Measurements from ENCODE around the gene SECISBP2. TPM values are rescaled to one million over a fixed set of nuclear protein-coding genes. Genes with fewer than 3 reads are reported as not detected.

Gene SECISBP2
- total and polyA plus RNA-seq, 2 of the 13 experiments (the other 11 are each of a cell fraction or from before 2014, with no cell fraction given), result 32.4 to 38.0 TPM

DNA sequence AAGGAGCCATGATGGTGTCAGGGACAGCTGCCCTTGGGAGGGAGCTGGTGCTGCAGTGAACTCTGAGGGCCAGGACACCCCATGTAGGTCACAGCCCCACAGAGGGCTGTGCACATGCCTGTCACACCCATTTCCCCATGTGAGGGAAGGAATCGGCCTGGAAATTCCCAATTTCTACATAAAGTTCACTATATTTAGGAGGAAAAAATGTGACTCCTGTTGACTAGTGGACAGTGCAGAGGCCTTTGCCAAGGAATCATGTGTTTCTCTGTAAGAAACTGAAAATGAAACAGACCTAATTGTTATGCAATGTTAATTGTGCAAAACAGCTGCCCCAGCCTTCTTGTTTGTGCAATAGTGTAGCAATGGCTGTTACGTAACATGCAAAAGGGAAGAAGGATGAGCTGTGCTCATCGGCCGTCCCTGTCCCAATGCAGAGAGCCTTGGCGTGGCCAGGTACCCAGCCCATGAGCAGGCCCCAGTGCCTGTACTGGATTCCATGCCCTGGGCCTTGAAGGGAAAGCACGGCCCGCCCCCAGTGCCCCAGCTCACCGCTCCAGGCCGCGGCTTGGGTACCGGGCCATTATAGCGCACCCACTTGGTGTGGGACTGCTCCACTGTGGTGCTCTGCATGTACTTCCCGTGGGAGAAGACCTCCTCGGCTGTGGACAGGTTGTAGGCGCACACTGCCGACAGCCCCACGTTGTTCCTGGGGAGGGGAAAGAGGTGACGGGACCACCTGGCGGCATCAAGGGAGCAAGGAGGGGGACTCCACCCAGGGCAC, 70.0 kb downstream of the SECISBP2 start (continued):
- no peak for TF ChIP-seq ZNF589 (CRISPR knock-in tag; conservative IDR thresholded peaks at IDR 0.05)
- peak; percentile 25; the same call in 1 of the 2 replicates for TF ChIP-seq KAT8 (CRISPR knock-in tag; IDR thresholded peaks at IDR 0.05)
- no peak for TF ChIP-seq SMAD9 (CRISPR knock-in tag; IDR thresholded peaks at IDR 0.05)
- TF ChIP-seq, protein P1, sequence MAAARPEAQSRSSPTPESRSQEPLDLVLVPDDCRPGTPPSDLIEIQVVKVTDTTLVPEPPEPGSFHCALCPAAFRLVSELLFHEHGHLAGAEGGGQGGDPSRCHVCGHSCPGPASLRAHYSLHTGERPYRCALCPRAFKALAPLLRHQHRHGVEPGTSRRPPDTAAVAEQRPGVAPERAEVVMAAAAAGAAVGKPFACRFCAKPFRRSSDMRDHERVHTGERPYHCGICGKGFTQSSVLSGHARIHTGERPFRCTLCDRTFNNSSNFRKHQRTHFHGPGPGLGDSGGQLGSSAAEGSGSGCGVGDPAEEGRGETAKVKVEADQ (CRISPR knock-in tag; IDR thresholded peaks at IDR 0.05; ENCODE audit: borderline replicate concordance), result no peak
- TF ChIP-seq PHF8 (CRISPR knock-in tag; IDR thresholded peaks at IDR 0.05), result no peak
- no peak for TF ChIP-seq ZNF160 (CRISPR knock-in tag; IDR thresholded peaks at IDR 0.05)
- TF ChIP-seq SMC3 (IDR thresholded peaks at IDR 0.05; ENCODE audit: low read length), result peak; percentile 15; the same call in 1 of the 2 replicates
- TF ChIP-seq, protein P2, sequence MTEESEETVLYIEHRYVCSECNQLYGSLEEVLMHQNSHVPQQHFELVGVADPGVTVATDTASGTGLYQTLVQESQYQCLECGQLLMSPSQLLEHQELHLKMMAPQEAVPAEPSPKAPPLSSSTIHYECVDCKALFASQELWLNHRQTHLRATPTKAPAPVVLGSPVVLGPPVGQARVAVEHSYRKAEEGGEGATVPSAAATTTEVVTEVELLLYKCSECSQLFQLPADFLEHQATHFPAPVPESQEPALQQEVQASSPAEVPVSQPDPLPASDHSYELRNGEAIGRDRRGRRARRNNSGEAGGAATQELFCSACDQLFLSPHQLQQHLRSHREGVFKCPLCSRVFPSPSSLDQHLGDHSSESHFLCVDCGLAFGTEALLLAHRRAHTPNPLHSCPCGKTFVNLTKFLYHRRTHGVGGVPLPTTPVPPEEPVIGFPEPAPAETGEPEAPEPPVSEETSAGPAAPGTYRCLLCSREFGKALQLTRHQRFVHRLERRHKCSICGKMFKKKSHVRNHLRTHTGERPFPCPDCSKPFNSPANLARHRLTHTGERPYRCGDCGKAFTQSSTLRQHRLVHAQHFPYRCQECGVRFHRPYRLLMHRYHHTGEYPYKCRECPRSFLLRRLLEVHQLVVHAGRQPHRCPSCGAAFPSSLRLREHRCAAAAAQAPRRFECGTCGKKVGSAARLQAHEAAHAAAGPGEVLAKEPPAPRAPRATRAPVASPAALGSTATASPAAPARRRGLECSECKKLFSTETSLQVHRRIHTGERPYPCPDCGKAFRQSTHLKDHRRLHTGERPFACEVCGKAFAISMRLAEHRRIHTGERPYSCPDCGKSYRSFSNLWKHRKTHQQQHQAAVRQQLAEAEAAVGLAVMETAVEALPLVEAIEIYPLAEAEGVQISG (CRISPR knock-in tag; IDR thresholded peaks at IDR 0.05), result 0 out of 2 replicates have a peak, but pooled peaks have one; percentile 32
- TF ChIP-seq MIXL1 (CRISPR knock-in tag; IDR thresholded peaks at IDR 0.05), result no peak
- TF ChIP-seq CEBPG (CRISPR knock-in tag; IDR thresholded peaks at IDR 0.05), result peak; percentile 95
- TF ChIP-seq, protein P3, sequence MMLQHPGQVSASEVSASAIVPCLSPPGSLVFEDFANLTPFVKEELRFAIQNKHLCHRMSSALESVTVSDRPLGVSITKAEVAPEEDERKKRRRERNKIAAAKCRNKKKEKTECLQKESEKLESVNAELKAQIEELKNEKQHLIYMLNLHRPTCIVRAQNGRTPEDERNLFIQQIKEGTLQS (CRISPR knock-in tag; IDR thresholded peaks at IDR 0.05), result peak; percentile 57; the same call in 1 of the 2 replicates
- TF ChIP-seq ELF1 (CRISPR knock-in tag; IDR thresholded peaks at IDR 0.05), result 0 out of 2 replicates have a peak, but pooled peaks have one; percentile 24
- no peak for TF ChIP-seq ZNF10 (CRISPR knock-in tag; IDR thresholded peaks at IDR 0.05; ENCODE audit: borderline replicate concordance, low read depth)
- peak; percentile 50; the same call in 1 of the 2 replicates for TF ChIP-seq NR2C2 (CRISPR knock-in tag; IDR thresholded peaks at IDR 0.05; ENCODE audit: borderline replicate concordance)
- TF ChIP-seq, protein P4, sequence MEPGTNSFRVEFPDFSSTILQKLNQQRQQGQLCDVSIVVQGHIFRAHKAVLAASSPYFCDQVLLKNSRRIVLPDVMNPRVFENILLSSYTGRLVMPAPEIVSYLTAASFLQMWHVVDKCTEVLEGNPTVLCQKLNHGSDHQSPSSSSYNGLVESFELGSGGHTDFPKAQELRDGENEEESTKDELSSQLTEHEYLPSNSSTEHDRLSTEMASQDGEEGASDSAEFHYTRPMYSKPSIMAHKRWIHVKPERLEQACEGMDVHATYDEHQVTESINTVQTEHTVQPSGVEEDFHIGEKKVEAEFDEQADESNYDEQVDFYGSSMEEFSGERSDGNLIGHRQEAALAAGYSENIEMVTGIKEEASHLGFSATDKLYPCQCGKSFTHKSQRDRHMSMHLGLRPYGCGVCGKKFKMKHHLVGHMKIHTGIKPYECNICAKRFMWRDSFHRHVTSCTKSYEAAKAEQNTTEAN (CRISPR knock-in tag; conservative IDR thresholded peaks at IDR 0.05), result peak; percentile 99
- TF ChIP-seq HMG20A (CRISPR knock-in tag; IDR thresholded peaks at IDR 0.05; ENCODE audit: borderline replicate concordance), result peak; percentile 58; the same call in 1 of the 2 replicates
- TF ChIP-seq HMGA1 (CRISPR knock-in tag; conservative IDR thresholded peaks at IDR 0.05), result no peak
- 0 out of 2 replicates have a peak, but pooled peaks have one; percentile 17 for TF ChIP-seq JUND (CRISPR knock-in tag; IDR thresholded peaks at IDR 0.05)
- TF ChIP-seq FOXP1 (IDR thresholded peaks at IDR 0.05), result no peak
- TF ChIP-seq FOXP1 (CRISPR knock-in tag; IDR thresholded peaks at IDR 0.05), result peak; percentile 34; the same call in 1 of the 2 replicates
- peak; percentile 83 for TF ChIP-seq ZNF644 (CRISPR knock-in tag; IDR thresholded peaks at IDR 0.05; ENCODE audit: low read depth)
- TF ChIP-seq NCOA2 (CRISPR knock-in tag; IDR thresholded peaks at IDR 0.05), result peak; percentile 31; the same call in 1 of the 2 replicates
- peak; percentile 77 for TF ChIP-seq ZNF12 (CRISPR knock-in tag; IDR thresholded peaks at IDR 0.05)
- TF ChIP-seq GABPA (IDR thresholded peaks at IDR 0.05; ENCODE audit: low read depth, low read length), result no peak
- TF ChIP-seq GABPA (CRISPR knock-in tag; IDR thresholded peaks at IDR 0.05; ENCODE audit: low read depth), result no peak
- peak; percentile 47; the same call in 1 of the 2 replicates for TF ChIP-seq HNF4A (CRISPR knock-in tag; IDR thresholded peaks at IDR 0.05)
- TF ChIP-seq FOSL2 (CRISPR knock-in tag; IDR thresholded peaks at IDR 0.05), result peak; percentile 66
- TF ChIP-seq ARNT (IDR thresholded peaks at IDR 0.05), result no peak
- no peak for TF ChIP-seq MAF1 (CRISPR knock-in tag; IDR thresholded peaks at IDR 0.05; ENCODE audit: borderline replicate concordance)
- no peak for TF ChIP-seq ZNF354B (CRISPR knock-in tag; IDR thresholded peaks at IDR 0.05)
